GM18511 (cell line): Measurements from ENCODE around the gene JAKMIP1.

Source experiments
- ATAC-seq: cut with Tn5 transposase; IDR thresholded peaks from one replicate; pipeline ENCODE4 v1.9.1; 2021; ENCODE audit warnings: mild to moderate bottlenecking, moderate library complexity; ENCODE audit not compliant: unreplicated experiment

The JAKMIP1 gene

GRCh38 chr4:6123116-6123515, 77.2 kb downstream of the JAKMIP1 start:
- ATAC-seq, result no peak

- ATAC-seq, result no peak
Observed at GRCh38 chr4:6122496-6122895, 77.9 kb downstream of the JAKMIP1 start.

GRCh38 chr4:6121941-6122340, 78.4 kb downstream of the JAKMIP1 start:
- ATAC-seq, result no peak

GRCh38 chr4:6121276-6121850, 79.0 kb downstream of the JAKMIP1 start:
- ATAC-seq, result no peak

GRCh38 chr4:6120361-6120760, 80.0 kb downstream of the JAKMIP1 start:
- no peak for ATAC-seq

GRCh38 chr4:6119507-6120020, 80.8 kb downstream of the JAKMIP1 start:
- ATAC-seq, result no peak

- no peak for ATAC-seq
Observed at GRCh38 chr4:6118201-6118600, 82.1 kb downstream of the JAKMIP1 start.

- ATAC-seq, result no peak
Observed at GRCh38 chr4:6116696-6117285, 83.6 kb downstream of the JAKMIP1 start.

GRCh38 chr4:6115746-6116586, 84.4 kb downstream of the JAKMIP1 start:
- ATAC-seq, result no peak

GRCh38 chr4:6115342-6115741, 85.0 kb downstream of the JAKMIP1 start:
- ATAC-seq, result no peak

- ATAC-seq, result no peak
Observed at GRCh38 chr4:6114601-6115000, 85.7 kb downstream of the JAKMIP1 start.

- ATAC-seq, result no peak
Observed at GRCh38 chr4:6114181-6114580, 86.2 kb downstream of the JAKMIP1 start.

- no peak for ATAC-seq
Observed at GRCh38 chr4:6113641-6114040, 86.7 kb downstream of the JAKMIP1 start.

- no peak for ATAC-seq
Observed at GRCh38 chr4:6112606-6113290, 87.6 kb downstream of the JAKMIP1 start.

- no peak for ATAC-seq
Observed at GRCh38 chr4:6111354-6111960, 88.9 kb downstream of the JAKMIP1 start.

- no peak for ATAC-seq
Observed at GRCh38 chr4:6110681-6111353, 89.5 kb downstream of the JAKMIP1 start.

GRCh38 chr4:6109842-6110560, 90.3 kb downstream of the JAKMIP1 start:
- ATAC-seq, result no peak

GRCh38 chr4:6107886-6108285, 92.5 kb downstream of the JAKMIP1 start:
- no peak for ATAC-seq

- ATAC-seq, result no peak
Observed at GRCh38 chr4:6107114-6107791, 93.1 kb downstream of the JAKMIP1 start.
